ENCODE data around the gene HOGA1. TPM values are rescaled to one million over a fixed set of nuclear protein-coding genes. Genes with fewer than 3 reads are reported as not detected.

Gene HOGA1
- total and polyA plus RNA-seq, 2 experiments from 2014 or later: 0.15 TPM; not detected in 1

- TF ChIP-seq CTCF (conservative IDR thresholded peaks at IDR 0.05; ENCODE audit: low read depth in 2 of 2) (no peak), JUNB (IDR thresholded peaks at IDR 0.05; ENCODE audit: unreplicated experiment) (no peak), REST (IDR thresholded peaks at IDR 0.05; ENCODE audit: unreplicated experiment) (no peak), EZH2phosphoT487 (IDR thresholded peaks at IDR 0.05; ENCODE audit: unreplicated experiment) (no peak), STAT1 (IDR thresholded peaks at IDR 0.05; ENCODE audit: unreplicated experiment) (no peak), ZNF331 (CRISPR knock-in tag; IDR thresholded peaks at IDR 0.05; ENCODE audit: low read depth) (no peak), NANOG (IDR thresholded peaks at IDR 0.05; ENCODE audit: borderline replicate concordance) (no peak), ZNF114 (CRISPR knock-in tag; IDR thresholded peaks at IDR 0.05) (no peak), EZH2 (IDR thresholded peaks at IDR 0.05; ENCODE audit: low read depth, unreplicated experiment) (no peak), ETS1 (IDR thresholded peaks at IDR 0.05) (no peak), CREB1 (CRISPR knock-in tag; IDR thresholded peaks at IDR 0.05; ENCODE audit: low read depth) (no peak)
These were observed 20.9 kb upstream of the HOGA1 start (continued) for GRCh38 chr10:97563337-97563736.

GRCh38 chr10:97564776-97565175, 19.4 kb upstream of the HOGA1 start:
- 0 out of 2 replicates have a peak, but pooled peaks cover 6% of the 10 kb centered on the region for H3K79me2 ChIP-seq (replicated peaks; ENCODE audit: insufficient read depth)
- H3K36me3 Mint-ChIP-seq (ENCODE audit: low read depth): peaks cover 7% of the 10 kb centered on the region; the same call in 2 of the 3 replicates
- H2AFZ ChIP-seq: no peak overlapping the region
- no peak overlapping the region for H3K4me3 ChIP-seq
- H3K4me1 ChIP-seq (ENCODE audit: insufficient read depth): no peaks in the 10 kb centered on the region
- no peaks in the 10 kb centered on the region for H3K27me3 ChIP-seq (ENCODE audit: insufficient read depth)
- H3K27ac ChIP-seq (ENCODE audit: low read depth): no peak overlapping the region
- H3K4me3 Mint-ChIP-seq: no peak overlapping the region
- H3K27me3 Mint-ChIP-seq (ENCODE audit: insufficient read depth, low read depth, poor library complexity): no peaks in the 10 kb centered on the region
- no peak overlapping the region for H3K4me2 ChIP-seq
- no peak overlapping the region for H3K27ac Mint-ChIP-seq
- peaks cover 4% of the 10 kb centered on the region; the same call in 1 of the 2 replicates for H3K36me3 ChIP-seq (ENCODE audit: insufficient read depth)
- no peaks in the 10 kb centered on the region for H3K9me2 ChIP-seq (ENCODE audit: insufficient read depth)
- H3K4me1 Mint-ChIP-seq: no peaks in the 10 kb centered on the region; the same call in 1 of the 3 replicates
- no peaks in the 10 kb centered on the region for H3F3A ChIP-seq (replicated peaks; ENCODE audit: low read depth)
- ATAC-seq: no peak
- H4K20me1 ChIP-seq (replicated peaks; ENCODE audit: insufficient read depth): no peaks in the 10 kb centered on the region
- DNase-seq (ENCODE audit: low spot score): no peak
- peaks cover 2% of the 10 kb centered on the region; the same call in 1 of the 3 replicates for H3K9me3 Mint-ChIP-seq
- TF ChIP-seq ZNF462 (CRISPR knock-in tag; IDR thresholded peaks at IDR 0.05): no peak

Measured in GM23338 (cell line).